GM08714 (cell line): ENCODE results near the gene RASGRF2.

Experiments
- H3K4me3 ChIP-seq: fragments of 200-500 bp; sonication (Bioruptor generic); 2 replicates; pipeline ENCODE4 v1.5.1; 2014; ENCODE audit warnings: mild to moderate bottlenecking, low read length, inconsistent platforms
- ZNF274 ChIP-seq: IDR thresholded peaks from 2 replicates; pipeline ENCODE4 v1.6.1; 2012; ENCODE audit warnings: mild to moderate bottlenecking, low read depth, low read length

The RASGRF2 gene

DNA sequence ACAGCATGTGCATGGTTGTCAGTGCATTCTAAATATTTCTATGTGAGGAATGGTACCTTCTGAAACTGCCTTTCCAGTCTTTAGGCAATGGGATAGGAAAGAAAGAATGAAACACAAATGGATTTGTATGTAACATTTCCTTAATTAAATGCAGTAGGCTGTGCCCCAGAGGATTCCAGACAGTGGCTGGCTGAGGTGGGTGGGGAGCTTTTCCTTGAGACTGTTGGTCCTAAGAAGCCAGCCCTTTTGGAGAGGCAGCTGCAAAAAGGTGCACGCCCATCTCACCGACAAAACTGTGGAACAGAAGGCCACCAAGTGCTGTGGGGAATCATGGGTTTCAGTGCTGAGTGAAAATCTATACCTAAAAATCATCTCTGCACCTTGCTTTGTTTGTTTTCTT lies 266.1 kb downstream of the RASGRF2 start:
- H3K4me3 ChIP-seq, result no peak overlapping the region
- TF ChIP-seq ZNF274, result no peak

DNA sequence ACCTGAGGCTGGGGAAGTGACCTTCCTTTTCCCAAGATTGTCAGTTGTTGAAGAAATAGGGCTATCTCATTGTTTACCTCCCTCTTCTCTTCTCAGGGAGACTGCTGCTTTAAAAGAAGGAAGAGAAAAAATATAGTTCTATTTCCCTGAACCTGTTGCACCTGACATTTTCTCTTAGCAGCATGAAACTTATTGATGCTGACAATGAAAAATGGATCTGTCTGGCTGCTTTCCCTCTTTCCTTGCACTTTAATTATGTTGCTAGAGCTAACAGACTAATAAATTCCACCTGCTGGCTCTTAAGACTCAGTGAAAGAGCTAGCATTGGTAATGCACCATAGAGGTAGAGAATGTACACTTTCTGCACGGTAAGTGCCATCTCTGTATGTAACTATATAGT lies 266.8 kb downstream of the RASGRF2 start:
- TF ChIP-seq ZNF274, result no peak
- no peak overlapping the region for H3K4me3 ChIP-seq

- no peak overlapping the region for H3K4me3 ChIP-seq
- TF ChIP-seq ZNF274, result no peak
Measured at GRCh38 chr5:81228084-81228483, 267.9 kb downstream of the RASGRF2 start.

- no peak for TF ChIP-seq ZNF274
- H3K4me3 ChIP-seq, result no peak overlapping the region
Measured at GRCh38 chr5:81230416-81230815, 270.3 kb downstream of the RASGRF2 start.

DNA sequence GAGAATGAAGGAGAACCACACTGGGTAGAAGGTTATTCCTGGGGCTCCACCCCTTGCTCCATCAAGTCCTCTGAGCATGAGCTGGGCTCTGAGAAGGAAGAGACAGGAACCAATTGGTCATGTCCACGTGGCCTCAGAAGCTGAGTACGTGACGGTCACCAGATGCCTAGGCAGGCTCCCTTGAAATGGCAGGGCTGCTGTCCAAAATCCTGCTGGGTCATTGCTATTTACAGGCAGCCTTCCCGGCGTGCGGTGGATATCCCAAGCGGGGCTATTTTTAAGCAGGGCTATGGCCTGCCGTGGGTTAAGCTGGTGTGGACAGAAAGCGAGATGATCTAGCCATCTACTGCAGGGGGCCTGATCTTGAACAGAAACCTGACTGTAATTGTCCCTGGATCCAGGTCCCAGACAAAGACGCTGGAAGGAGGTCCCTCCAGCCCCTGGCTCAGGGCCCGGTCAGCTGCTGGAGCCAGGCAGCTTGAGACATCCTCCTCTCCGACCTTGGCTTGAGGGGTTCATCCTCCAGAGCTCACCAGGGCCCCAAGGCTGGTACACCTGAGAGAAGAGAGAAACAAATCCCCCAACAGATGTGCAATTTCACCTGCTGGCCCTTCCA lies 272.4 kb downstream of the RASGRF2 start:
- no peak overlapping the region for H3K4me3 ChIP-seq
- TF ChIP-seq ZNF274, result no peak

DNA sequence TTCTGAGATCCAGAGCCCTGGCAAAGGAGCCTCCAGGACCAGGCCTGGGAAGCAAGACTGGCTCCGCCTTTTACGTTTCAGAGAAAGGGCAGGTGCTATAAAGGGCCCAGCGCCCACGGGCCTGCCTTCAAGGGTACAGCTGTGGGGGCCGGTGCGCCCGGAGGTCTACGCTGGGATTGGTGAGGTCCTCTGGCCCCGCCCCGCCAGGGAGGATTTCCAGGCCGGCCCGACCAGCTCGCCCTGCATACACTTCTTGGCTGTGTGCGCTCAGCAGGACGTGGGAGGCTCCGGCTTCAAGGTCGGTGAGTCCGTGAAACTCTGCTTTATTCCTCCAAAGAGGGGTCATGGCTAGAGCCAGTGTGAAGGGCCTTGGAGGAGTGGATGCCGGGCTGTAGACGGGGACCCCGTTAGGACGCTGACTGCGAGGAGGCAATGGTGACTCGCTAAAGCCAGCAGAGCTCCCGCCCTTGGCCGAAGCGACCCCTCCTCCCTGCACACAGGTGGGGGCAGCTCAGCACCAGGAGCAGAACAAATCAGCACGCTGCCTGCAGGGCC lies 273.0 kb downstream of the RASGRF2 start, which contains the start of gene CKMT2:
TSS of gene CKMT2 (plus strand) at position 243 of the 555 bp plus-strand sequence. CDS start 17,811 bp downstream, outside the sequence.
- no peak for TF ChIP-seq ZNF274
- no peak within 1 kb of the TSS for H3K4me3 ChIP-seq

- no peak overlapping the region for H3K4me3 ChIP-seq
- TF ChIP-seq ZNF274, result no peak
Measured at GRCh38 chr5:81234299-81234698, 274.1 kb downstream of the RASGRF2 start.

DNA sequence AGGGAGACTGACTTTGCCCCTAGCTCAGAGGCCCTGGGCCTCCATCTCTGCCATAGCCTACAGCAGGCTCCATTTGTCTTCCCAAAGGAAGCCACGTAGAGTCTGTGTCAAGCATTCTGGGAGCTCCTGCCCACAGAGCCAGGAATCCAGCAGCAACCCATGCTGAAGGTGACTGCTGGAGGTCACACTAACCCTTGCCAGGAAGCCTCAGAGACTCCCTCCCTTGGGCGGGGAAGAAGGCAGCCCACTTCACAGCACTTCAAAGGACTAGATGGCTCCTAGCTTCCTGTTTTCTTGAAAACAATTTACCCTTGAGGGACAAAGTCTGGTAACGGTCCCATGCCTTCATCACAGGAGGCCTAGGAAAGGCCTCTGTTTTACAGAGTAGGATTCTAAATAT lies 274.6 kb downstream of the RASGRF2 start:
- H3K4me3 ChIP-seq, result no peak overlapping the region
- TF ChIP-seq ZNF274, result no peak

GRCh38 chr5:81235287-81236072 lies 275.3 kb downstream of the RASGRF2 start:
- no peak overlapping the region for H3K4me3 ChIP-seq
- no peak for TF ChIP-seq ZNF274

DNA sequence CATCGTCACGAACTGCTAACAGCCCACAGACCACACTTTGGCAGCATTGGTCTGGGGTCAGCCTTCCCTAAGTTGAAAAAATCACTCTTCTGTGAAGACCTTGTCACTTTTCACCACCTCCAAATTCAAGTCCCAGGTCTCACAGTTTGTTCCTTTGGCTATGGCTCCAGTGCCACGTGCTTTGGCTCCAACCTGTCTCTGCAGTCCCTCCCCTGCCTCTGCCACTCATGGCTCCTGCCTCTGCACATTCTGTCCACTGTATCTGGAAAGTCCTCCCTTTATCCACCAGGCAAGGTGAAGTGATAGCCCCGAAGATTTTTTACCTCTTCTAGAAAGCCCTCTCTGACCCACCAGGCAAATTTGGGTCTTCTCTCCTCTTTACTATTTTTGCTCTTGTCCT lies 278.3 kb downstream of the RASGRF2 start:
- no peak overlapping the region for H3K4me3 ChIP-seq
- TF ChIP-seq ZNF274, result no peak

GRCh38 chr5:81239613-81240012 lies 279.4 kb downstream of the RASGRF2 start:
- no peak for TF ChIP-seq ZNF274
- H3K4me3 ChIP-seq, result no peak overlapping the region

DNA sequence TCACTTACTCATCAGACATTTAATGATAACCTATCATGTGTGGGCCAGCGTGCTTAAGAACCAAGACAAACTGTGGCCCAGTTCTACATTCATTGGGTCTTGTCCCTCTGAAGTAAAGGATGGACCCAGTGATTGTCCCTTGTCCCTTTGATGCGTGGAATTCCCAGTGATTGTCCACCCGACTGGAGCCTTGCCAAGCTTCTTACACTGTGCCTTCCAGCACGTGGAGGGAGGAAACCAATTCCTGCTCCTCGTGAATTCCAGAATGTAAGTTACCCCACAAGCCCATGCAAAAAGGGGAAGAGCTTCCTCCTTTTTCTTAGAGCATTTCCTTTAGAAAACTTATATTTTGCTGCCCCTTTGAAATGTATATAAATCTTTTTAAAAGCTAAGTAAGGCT lies 280.8 kb downstream of the RASGRF2 start:
- no peak overlapping the region for H3K4me3 ChIP-seq
- TF ChIP-seq ZNF274, result no peak

GRCh38 chr5:81241961-81242648 lies 281.9 kb downstream of the RASGRF2 start:
- no peak overlapping the region for H3K4me3 ChIP-seq
- TF ChIP-seq ZNF274, result no peak

- TF ChIP-seq ZNF274, result no peak
- no peak overlapping the region for H3K4me3 ChIP-seq
Measured at GRCh38 chr5:81242906-81243436, 282.8 kb downstream of the RASGRF2 start.
